Adrenal gland (tissue), 12 donors: Measurements from ENCODE around the gene BLMH. TPM values are rescaled to one million over a fixed set of nuclear protein-coding genes. Genes with fewer than 3 reads are reported as not detected.

Experiments used
- DNase-seq, 7 donors: peaks; one replicate each; pipeline ENCODE4 v3.0.0-alpha.2; 2019 to 2020
- H3K27ac ChIP-seq, 5 donors: fragments of 200-600 bp; sonication (generic) in 4 of 5; 1 replicate in 3 of 5; 2 replicates in 2 of 5; pipeline versions ENCODE4 v1.5.1 to v1.8.0; 2016 to 2020; ENCODE audit warnings: mild to moderate bottlenecking in 1 of 5
- H3K27me3 ChIP-seq: fragments of 200-600 bp; 2 replicates; pipeline ENCODE4 v1.8.0; 2021
- H3K36me3 ChIP-seq, 2 donors: fragments of 200-600 bp; replicated peaks in 1 of 2; 1 replicate in 1 of 2; 2 replicates in 1 of 2; pipeline versions ENCODE4 v1.5.1 to v1.8.0; 2018 to 2022
- H3K4me1 ChIP-seq, 2 donors: fragments of 200-600 bp; replicated peaks in 1 of 2; 1 replicate in 1 of 2; 2 replicates in 1 of 2; pipeline versions ENCODE4 v1.5.1 to v1.8.0; 2018 to 2021
- H3K4me3 ChIP-seq, 4 donors: fragments of 200-600 bp; sonication (generic) in 3 of 4; one replicate each; pipeline ENCODE4 v1.5.1; 2016 to 2018
- H3K9me3 ChIP-seq, 3 donors: fragments of 200-600 bp; sonication (generic) in 1 of 3; replicated peaks in 1 of 3; 1 replicate in 2 of 3; 2 replicates in 1 of 3; pipeline versions ENCODE4 v1.5.1 to v1.8.0; 2016 to 2021
- POLR2A ChIP-seq, 2 donors: fragments of 450-650 bp; IDR thresholded peaks; one replicate each; pipeline ENCODE4 v1.6.1; 2017; ENCODE audit warnings: antibody characterized with exemption in 2 of 2, mild to moderate bottlenecking in 2 of 2, moderate library complexity in 1 of 2
- WGBS, 4 donors: extraction: QIAGEN DNeasy Blood & Tissue Kit in 2 of 4; methylation state at CpG; one replicate each; pipeline versions ENCODE4 v1.1.5 to v1.1.7; 2013 to 2017; 5-methylcytosine and 5-hydroxymethylcytosine counted together
- intact Hi-C, 2 donors: fragments of 100-400 bp; cut with DNase I; formaldehyde crosslinking; loops; one replicate each; pipeline versions ENCODE4 v1.14.1 to v1.15.0; 2022 to 2023
- polyA plus RNA-seq, 3 donors: library from polyadenylated mRNA; stranded (reverse); fragments of 200-250 nt in 2 of 3; fragments of 350-450 nt in 1 of 3; fragmentation: Illumina TruSeq in 1 of 3; extraction: RNeasy Lipid Tissue Mini Kit (QIAGEN cat#74804) in 1 of 3; gene quantifications; one replicate each; pipeline ENCODE4 v1.2.3, GENCODE V29; 2013 to 2014
- total RNA-seq, 9 donors: library from RNA; depleted of rRNA in 4 of 9; stranded (reverse); fragments of >200 nt in 4 of 9; fragments of 120-200 nt in 1 of 9; fragmentation: NEBNext Ultra II Directional in 1 of 9; extraction: Animal tissue kit (Norgen Biotek cat#: 25700) in 1 of 9; gene quantifications; one replicate each; pipeline versions ENCODE4 v1.1.0 to v1.2.4, GENCODE V29; 2013 to 2023
- TF ChIP-seq, protein P1 (sequence below), 6 experiments: fragments of 450-650 bp in 4 of 6; fragments of 200-600 bp in 2 of 6; sonication (generic) in 1 of 6; IDR thresholded peaks; 1 replicate in 5 of 6; 2 replicates in 1 of 6; pipeline versions ENCODE4 v1.5.1 to v1.8.0; 2016 to 2021; ENCODE audit warnings: antibody characterized with exemption in 6 of 6, mild to moderate bottlenecking in 2 of 6, moderate library complexity in 1 of 6
- donor health status: healthy with polysubstance abuse.
- donor health status: Bipolar disorder and iron deficiency.
- donor health status: DM: yes; HTN: yes; CAD: no.
- donor health status: DM: no; HTN: no; CAD: no.
- donor health status: DM: no; HTN: no; CAD: no.
- donor health status: DM: yes; HTN: yes; CAD: no.

The BLMH gene
- total and polyA plus RNA-seq, 12 donors: 12.1 to 41.7 (median 18.9) TPM

DNA sequence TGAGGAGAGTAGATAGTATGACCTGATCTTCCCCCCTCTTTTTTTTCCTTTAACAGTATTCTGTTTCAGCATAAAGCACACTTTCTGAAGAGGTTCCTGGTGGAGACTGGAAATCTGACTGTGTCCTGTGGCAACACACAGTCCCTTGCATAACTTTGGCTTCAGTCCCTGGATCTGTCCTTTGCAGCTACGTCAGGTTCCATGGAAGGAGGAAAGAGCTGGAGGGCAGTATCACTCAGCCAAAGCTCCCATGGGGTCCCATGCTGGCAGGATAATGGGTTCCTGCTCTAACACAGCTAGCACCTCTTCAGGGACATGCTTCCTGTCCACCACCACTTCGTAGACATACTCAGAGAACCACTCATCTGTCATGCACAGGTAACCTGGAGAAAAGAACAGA is 43.0 kb downstream of the BLMH start:
- Histone ChIP-seq H3K4me1 (peaks cover 0 to 9% of the 10 kb centered on the region in 2 donors), H3K36me3 (peaks cover 0 to 15% of the 10 kb centered on the region in 2 donors), H3K27me3 (no peaks in the 10 kb centered on the region), H3K4me3 (no peak overlapping the region), H3K27ac (no peak overlapping the region), H3K9me3 (no peaks in the 10 kb centered on the region)
- intact Hi-C loops: no loop called here
- no peak for TF ChIP-seq POLR2A (IDR thresholded peaks at IDR 0.05)
- TF ChIP-seq, protein P1, sequence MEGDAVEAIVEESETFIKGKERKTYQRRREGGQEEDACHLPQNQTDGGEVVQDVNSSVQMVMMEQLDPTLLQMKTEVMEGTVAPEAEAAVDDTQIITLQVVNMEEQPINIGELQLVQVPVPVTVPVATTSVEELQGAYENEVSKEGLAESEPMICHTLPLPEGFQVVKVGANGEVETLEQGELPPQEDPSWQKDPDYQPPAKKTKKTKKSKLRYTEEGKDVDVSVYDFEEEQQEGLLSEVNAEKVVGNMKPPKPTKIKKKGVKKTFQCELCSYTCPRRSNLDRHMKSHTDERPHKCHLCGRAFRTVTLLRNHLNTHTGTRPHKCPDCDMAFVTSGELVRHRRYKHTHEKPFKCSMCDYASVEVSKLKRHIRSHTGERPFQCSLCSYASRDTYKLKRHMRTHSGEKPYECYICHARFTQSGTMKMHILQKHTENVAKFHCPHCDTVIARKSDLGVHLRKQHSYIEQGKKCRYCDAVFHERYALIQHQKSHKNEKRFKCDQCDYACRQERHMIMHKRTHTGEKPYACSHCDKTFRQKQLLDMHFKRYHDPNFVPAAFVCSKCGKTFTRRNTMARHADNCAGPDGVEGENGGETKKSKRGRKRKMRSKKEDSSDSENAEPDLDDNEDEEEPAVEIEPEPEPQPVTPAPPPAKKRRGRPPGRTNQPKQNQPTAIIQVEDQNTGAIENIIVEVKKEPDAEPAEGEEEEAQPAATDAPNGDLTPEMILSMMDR (IDR thresholded peaks at IDR 0.05): no peak
- DNase-seq: peak in 3 of 7 donors; percentile 37 to 59 (median 43)
- WGBS, 4 donors: 71 to 84% (median 81%) methylated on average over 2 of the region's 2 CpGs

DNA sequence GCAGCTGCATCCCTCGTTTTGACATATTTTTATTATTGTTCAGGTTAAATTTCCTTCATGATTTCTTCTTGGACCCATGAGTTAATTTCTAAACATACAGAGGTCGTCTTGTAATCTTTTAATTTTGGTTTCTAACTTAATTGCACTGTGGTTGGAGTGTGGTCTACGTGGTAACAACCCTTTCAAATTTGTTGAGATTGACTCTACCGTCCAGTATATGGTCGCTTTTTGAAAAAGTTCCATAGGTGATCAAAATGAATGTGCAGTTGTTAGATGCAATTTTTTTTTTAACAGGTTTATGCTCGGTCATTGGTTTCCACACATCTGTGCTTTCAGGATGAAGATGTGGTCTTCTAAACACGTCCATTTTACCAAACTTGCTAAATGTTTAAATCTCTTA is 45.3 kb downstream of the BLMH start:
- TF ChIP-seq, protein P1 (IDR thresholded peaks at IDR 0.05): no peak
- TF ChIP-seq POLR2A (IDR thresholded peaks at IDR 0.05): no peak
- no peaks in the 10 kb centered on the region for H3K27me3 ChIP-seq
- H3K27ac ChIP-seq: no peak overlapping the region
- intact Hi-C loops: no loop called here
- no peak overlapping the region for H3K4me3 ChIP-seq
- no peaks in the 10 kb centered on the region for H3K9me3 ChIP-seq
- peaks cover 0 to 15% of the 10 kb centered on the region in 2 donors for H3K36me3 ChIP-seq
- 91 to 95% (median 93%) methylated on average over 7 of the region's 7 CpGs for WGBS, 4 donors
- DNase-seq: no peak
- no peaks in the 10 kb centered on the region for H3K4me1 ChIP-seq

DNA sequence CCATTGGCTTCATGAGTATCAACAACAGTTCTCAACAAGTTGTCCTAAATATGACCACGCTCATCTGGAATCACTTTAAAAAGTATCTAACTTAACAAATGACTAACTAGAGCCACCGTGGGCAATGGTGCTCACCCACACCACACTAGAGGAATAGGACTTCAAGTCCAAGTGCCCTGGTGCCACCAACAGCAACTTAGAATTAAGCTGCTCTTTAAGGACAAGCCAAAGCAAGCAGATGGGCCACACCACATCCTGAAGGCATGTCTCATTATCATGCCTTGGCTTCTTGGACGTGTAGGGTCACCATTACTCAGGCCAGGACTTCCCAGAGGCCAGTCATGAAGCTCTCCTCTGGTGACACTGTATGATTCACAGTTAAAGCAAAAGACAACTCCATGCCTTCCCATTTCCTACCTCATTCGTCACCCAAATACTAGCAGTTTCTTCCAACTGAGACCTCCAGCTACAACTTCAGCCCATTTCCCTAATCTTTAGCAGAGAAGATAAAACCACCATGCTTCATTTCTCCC is 46.8 kb downstream of the BLMH start:
- no peak for DNase-seq
- Histone ChIP-seq H3K27ac (no peak overlapping the region), H3K4me1 (no peaks in the 10 kb centered on the region), H3K36me3 (peaks cover 0 to 14% of the 10 kb centered on the region in 2 donors), H3K9me3 (no peaks in the 10 kb centered on the region), H3K27me3 (no peaks in the 10 kb centered on the region), H3K4me3 (no peak overlapping the region)
- 70 to 79% (median 76%) methylated on average over 4 of the region's 4 CpGs for WGBS, 4 donors
- TF ChIP-seq POLR2A (IDR thresholded peaks at IDR 0.05): no peak
- TF ChIP-seq, protein P1 (IDR thresholded peaks at IDR 0.05): no peak
- intact Hi-C loops: no loop called here

DNA sequence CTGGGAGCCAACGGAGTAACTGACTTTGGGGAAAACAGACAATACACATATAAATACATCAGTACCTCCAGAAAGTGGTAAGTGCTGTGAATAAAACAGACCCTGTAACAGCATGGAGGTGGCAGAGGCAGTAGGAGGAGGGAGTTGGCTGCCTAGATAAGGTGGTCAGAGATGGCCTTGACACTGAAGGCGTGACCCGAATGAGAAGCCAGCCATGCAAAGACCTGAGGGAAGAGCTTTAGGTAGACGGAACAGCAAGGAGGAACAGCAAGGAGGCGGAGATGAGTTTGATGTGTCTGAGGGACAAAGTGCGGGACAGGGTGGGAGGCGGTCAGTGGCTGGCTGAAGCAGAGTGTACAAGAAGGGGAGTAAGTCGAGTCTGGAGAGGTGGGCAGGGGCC is 48.2 kb downstream of the BLMH start:
- peaks cover 0 to 4% of the 10 kb centered on the region in 2 donors for H3K36me3 ChIP-seq
- no peaks in the 10 kb centered on the region for H3K4me1 ChIP-seq
- no peaks in the 10 kb centered on the region for H3K27me3 ChIP-seq
- TF ChIP-seq, protein P1 (IDR thresholded peaks at IDR 0.05): no peak
- TF ChIP-seq POLR2A (IDR thresholded peaks at IDR 0.05): no peak
- 86 to 90% (median 87%) methylated on average over 8 of the region's 8 CpGs for WGBS, 4 donors
- H3K4me3 ChIP-seq: no peak overlapping the region
- no peak overlapping the region for H3K27ac ChIP-seq
- H3K9me3 ChIP-seq: no peaks in the 10 kb centered on the region
- intact Hi-C loops: no loop called here
- peak in 1 of 7 donors; percentile 29 for DNase-seq
